ENCODE data around the gene TWIST2. TPM values are rescaled to one million over a fixed set of nuclear protein-coding genes. Genes with fewer than 3 reads are reported as not detected.
A peak's percentile ranks its signal among the peaks of the same experiment; 100 is the strongest.

The TWIST2 gene
- total RNA-seq, 1 donor: 9.4 TPM

GRCh38 chr2:238930216-238930615 lies 82.3 kb downstream of the TWIST2 start:
- DNase-seq (ENCODE audit: insufficient read length, low spot score, missing footprints): peak; percentile 29
- H3K4me1 ChIP-seq (ENCODE audit: insufficient read depth, low read length): peaks cover 12% of the 10 kb centered on the region
- H4K20me1 ChIP-seq (ENCODE audit: insufficient read depth, low read length): no peaks in the 10 kb centered on the region
- H3K79me2 ChIP-seq (ENCODE audit: insufficient read depth, low read length): no peaks in the 10 kb centered on the region
- no peaks in the 10 kb centered on the region for H3K9me3 ChIP-seq (ENCODE audit: low read depth, low read length)
- no peaks in the 10 kb centered on the region for H3K36me3 ChIP-seq (ENCODE audit: insufficient read depth, low read length)
- TF ChIP-seq CTCF (IDR thresholded peaks at IDR 0.05; ENCODE audit: extremely low read depth, low read depth, low read length): no peak
- no peak overlapping the region for H3K4me3 ChIP-seq (ENCODE audit: insufficient read depth, low read length)
- no peak overlapping the region for H3K27ac ChIP-seq (ENCODE audit: low read depth, low read length)
- no peak overlapping the region for H2AFZ ChIP-seq (ENCODE audit: low read length)
- no peak overlapping the region for H3K4me2 ChIP-seq (ENCODE audit: insufficient read depth, low read length)
- no peaks in the 10 kb centered on the region for H3K27me3 ChIP-seq (ENCODE audit: insufficient read depth, low read length)

- no peak overlapping the region for H3K27ac ChIP-seq (ENCODE audit: low read depth, low read length)
- H3K9me3 ChIP-seq (ENCODE audit: low read depth, low read length): no peaks in the 10 kb centered on the region
- H4K20me1 ChIP-seq (ENCODE audit: insufficient read depth, low read length): no peaks in the 10 kb centered on the region
- no peaks in the 10 kb centered on the region for H3K36me3 ChIP-seq (ENCODE audit: insufficient read depth, low read length)
- H3K4me1 ChIP-seq (ENCODE audit: insufficient read depth, low read length): peaks cover 17% of the 10 kb centered on the region
- no peak overlapping the region for H3K4me3 ChIP-seq (ENCODE audit: insufficient read depth, low read length)
- H3K79me2 ChIP-seq (ENCODE audit: insufficient read depth, low read length): no peaks in the 10 kb centered on the region
- DNase-seq (ENCODE audit: insufficient read length, low spot score, missing footprints): peak; percentile 29
- H2AFZ ChIP-seq (ENCODE audit: low read length): no peak overlapping the region
- no peaks in the 10 kb centered on the region for H3K27me3 ChIP-seq (ENCODE audit: insufficient read depth, low read length)
- TF ChIP-seq CTCF (IDR thresholded peaks at IDR 0.05; ENCODE audit: extremely low read depth, low read depth, low read length): no peak
- no peak overlapping the region for H3K4me2 ChIP-seq (ENCODE audit: insufficient read depth, low read length)
These were observed 88.5 kb downstream of the TWIST2 start for GRCh38 chr2:238936162-238937052.

GRCh38 chr2:238938003-238938400 lies 90.1 kb downstream of the TWIST2 start:
- Histone ChIP-seq H3K9me3 (ENCODE audit: low read depth, low read length) (no peaks in the 10 kb centered on the region), H3K27me3 (ENCODE audit: insufficient read depth, low read length) (no peaks in the 10 kb centered on the region), H3K79me2 (ENCODE audit: insufficient read depth, low read length) (no peaks in the 10 kb centered on the region), H2AFZ (ENCODE audit: low read length) (no peak overlapping the region), H3K36me3 (ENCODE audit: insufficient read depth, low read length) (no peaks in the 10 kb centered on the region), H3K4me3 (ENCODE audit: insufficient read depth, low read length) (no peak overlapping the region), H3K4me1 (ENCODE audit: insufficient read depth, low read length) (peaks cover 24% of the 10 kb centered on the region), H3K27ac (ENCODE audit: low read depth, low read length) (peak overlapping the region; percentile 83), H3K4me2 (ENCODE audit: insufficient read depth, low read length) (peak overlapping the region; percentile 23), H4K20me1 (ENCODE audit: insufficient read depth, low read length) (no peaks in the 10 kb centered on the region)
- no peak for TF ChIP-seq CTCF (IDR thresholded peaks at IDR 0.05; ENCODE audit: extremely low read depth, low read depth, low read length)
- peak; percentile 65 for DNase-seq (ENCODE audit: insufficient read length, low spot score, missing footprints)

GRCh38 chr2:238938401-238939055 lies 90.6 kb downstream of the TWIST2 start:
- Histone ChIP-seq H3K4me1 (ENCODE audit: insufficient read depth, low read length) (peaks cover 29% of the 10 kb centered on the region), H3K4me3 (ENCODE audit: insufficient read depth, low read length) (no peak overlapping the region), H3K36me3 (ENCODE audit: insufficient read depth, low read length) (no peaks in the 10 kb centered on the region), H3K27ac (ENCODE audit: low read depth, low read length) (peak overlapping the region; percentile 83), H3K4me2 (ENCODE audit: insufficient read depth, low read length) (peak overlapping the region; percentile 23), H3K79me2 (ENCODE audit: insufficient read depth, low read length) (no peaks in the 10 kb centered on the region), H2AFZ (ENCODE audit: low read length) (peak overlapping the region; percentile 25), H3K9me3 (ENCODE audit: low read depth, low read length) (no peaks in the 10 kb centered on the region), H4K20me1 (ENCODE audit: insufficient read depth, low read length) (no peaks in the 10 kb centered on the region), H3K27me3 (ENCODE audit: insufficient read depth, low read length) (no peaks in the 10 kb centered on the region)
- peak; percentile 95 for DNase-seq (ENCODE audit: insufficient read length, low spot score, missing footprints)
- no peak for TF ChIP-seq CTCF (IDR thresholded peaks at IDR 0.05; ENCODE audit: extremely low read depth, low read depth, low read length)
